Right renal cortex interstitium (tissue), 3 donors: Measurements from ENCODE around the gene CD7. TPM values are rescaled to one million over a fixed set of nuclear protein-coding genes. Genes with fewer than 3 reads are reported as not detected.
A peak's percentile ranks its signal among the peaks of the same experiment; 100 is the strongest.
"Not testable (repeated sequence)": the region's sequence is repeated elsewhere in the genome, so short reads cannot be mapped to it uniquely, and the experiment has no call there.

Source experiments
- DNase-seq, 3 donors: peaks; one replicate each; pipeline ENCODE4 v3.0.0-alpha.2; 2013; ENCODE audit warnings: low read depth in 3 of 3, low spot score in 2 of 3
- polyA plus RNA-seq, 3 donors: library from polyadenylated mRNA; unstranded; fragments of 120-200 nt; gene quantifications; one replicate each; pipeline ENCODE4 v1.2.1, GENCODE V29; 2013; ENCODE audit not compliant: insufficient read length in 3 of 3

Gene CD7
- polyA plus RNA-seq: under 1 TPM; 0.28 to 0.43 (median 0.31) TPM

GRCh38 chr17:82317394-82318168 is at the start of gene CD7:
Gene CD7 (minus strand): TSS chr17:82317608. CDS start chr17:82317495, 113 bp downstream.
- DNase-seq: no peak

- no peak for DNase-seq
These were observed 49.3 kb upstream of the CD7 start for GRCh38 chr17:82366749-82367148.

GRCh38 chr17:82365606-82366295 is 48.3 kb upstream of the CD7 start:
- no peak for DNase-seq

- no peak for DNase-seq
These were observed 44.7 kb upstream of the CD7 start for GRCh38 chr17:82361885-82362633.

GRCh38 chr17:82359451-82360074 is 42.2 kb upstream of the CD7 start:
- DNase-seq: not testable (repeated sequence)

GRCh38 chr17:82358465-82359350 is 41.3 kb upstream of the CD7 start, which contains the start of gene TEX19:
Gene TEX19 (plus strand): TSS chr17:82359247. CDS start chr17:82362151, 2,904 bp downstream.
- DNase-seq: no peak

GRCh38 chr17:82357394-82357793 is 40.0 kb upstream of the CD7 start:
- DNase-seq: no peak

GRCh38 chr17:82356845-82357355 is 39.5 kb upstream of the CD7 start:
- no peak for DNase-seq

GRCh38 chr17:82355770-82356427 is 38.5 kb upstream of the CD7 start:
- DNase-seq: no peak

- no peak for DNase-seq
These were observed 37.4 kb upstream of the CD7 start for GRCh38 chr17:82354804-82355308.

- DNase-seq: no peak
These were observed 36.1 kb upstream of the CD7 start for GRCh38 chr17:82353484-82353883.

GRCh38 chr17:82351713-82352488 is 34.5 kb upstream of the CD7 start:
- DNase-seq: peak; percentile 76 to 82 (median 79)

- DNase-seq: no peak
These were observed 33.9 kb upstream of the CD7 start for GRCh38 chr17:82351254-82351712.

GRCh38 chr17:82350182-82351030 is 33.0 kb upstream of the CD7 start:
- DNase-seq: no peak

GRCh38 chr17:82349287-82349701 is 31.9 kb upstream of the CD7 start:
- DNase-seq: no peak

- DNase-seq: no peak
These were observed 31.5 kb upstream of the CD7 start for GRCh38 chr17:82348866-82349265.

- no peak for DNase-seq
These were observed 31.0 kb upstream of the CD7 start for GRCh38 chr17:82348434-82348833.
